ENCODE results near the gene GJD3. TPM values are rescaled to one million over a fixed set of nuclear protein-coding genes. Genes with fewer than 3 reads are reported as not detected.
A peak's percentile ranks its signal among the peaks of the same experiment; 100 is the strongest.
"Not testable (repeated sequence)": the region's sequence is repeated elsewhere in the genome, so short reads cannot be mapped to it uniquely, and the experiment has no call there.

GJD3 gene
- total RNA-seq, 1 experiment from 2014 or later: not detected

- peaks cover 5% of the 10 kb centered on the region for H3K36me3 Mint-ChIP-seq (ENCODE audit: insufficient read depth, unreplicated experiment)
- BruUV-seq (replicated peaks): no TSS peak
- no peak for DNase-seq (ENCODE audit: unreplicated experiment)
- no peaks in the 10 kb centered on the region for H3K27me3 Mint-ChIP-seq (ENCODE audit: insufficient read depth, unreplicated experiment)
- H3K4me1 Mint-ChIP-seq (ENCODE audit: insufficient read depth, unreplicated experiment): peaks cover 24% of the 10 kb centered on the region
- no peak overlapping the region for H3K4me3 Mint-ChIP-seq (ENCODE audit: unreplicated experiment)
- no peak for TF ChIP-seq CTCF (IDR thresholded peaks at IDR 0.05; ENCODE audit: unreplicated experiment)
- CTCF ChIA-PET: no interaction called here
- H3K27ac Mint-ChIP-seq (ENCODE audit: low read depth, unreplicated experiment): no peak overlapping the region
- peaks cover 8% of the 10 kb centered on the region for H3K9me3 Mint-ChIP-seq (ENCODE audit: unreplicated experiment)
- POLR2A ChIA-PET: interaction anchor here (0.6 kb wide), 1 partner anchor 33 kb away, joined by 3 read pairs; no protein-coding TSS in a partner anchor
- intact Hi-C loops (cut with micrococcal nuclease): no loop called here
Measured at GRCh38 chr17:40373999-40374398, 9.5 kb upstream of the GJD3 start.

GRCh38 chr17:40373324-40373723 lies 8.8 kb upstream of the GJD3 start:
- H3K4me3 Mint-ChIP-seq (ENCODE audit: unreplicated experiment): no peak overlapping the region
- intact Hi-C loops (cut with micrococcal nuclease): no loop called here
- ChIA-PET CTCF (interaction anchor here (0.6 to 1.6 kb wide), 3 partner anchors 19 to 118 kb away, joined by 5 to 6 read pairs (median 5); no protein-coding TSS in a partner anchor), POLR2A (interaction anchor here (0.6 to 1.1 kb wide), 4 partner anchors 11 to 41 kb away, joined by 3 read pairs; no protein-coding TSS in a partner anchor)
- TF ChIP-seq CTCF (IDR thresholded peaks at IDR 0.05; ENCODE audit: unreplicated experiment): no peak
- BruUV-seq (replicated peaks): no TSS peak
- peaks cover 5% of the 10 kb centered on the region for H3K36me3 Mint-ChIP-seq (ENCODE audit: insufficient read depth, unreplicated experiment)
- H3K4me1 Mint-ChIP-seq (ENCODE audit: insufficient read depth, unreplicated experiment): peaks cover 24% of the 10 kb centered on the region
- H3K9me3 Mint-ChIP-seq (ENCODE audit: unreplicated experiment): peaks cover 8% of the 10 kb centered on the region
- no peak overlapping the region for H3K27ac Mint-ChIP-seq (ENCODE audit: low read depth, unreplicated experiment)
- H3K27me3 Mint-ChIP-seq (ENCODE audit: insufficient read depth, unreplicated experiment): no peaks in the 10 kb centered on the region
- peak; percentile 47 for DNase-seq (ENCODE audit: unreplicated experiment)

DNA sequence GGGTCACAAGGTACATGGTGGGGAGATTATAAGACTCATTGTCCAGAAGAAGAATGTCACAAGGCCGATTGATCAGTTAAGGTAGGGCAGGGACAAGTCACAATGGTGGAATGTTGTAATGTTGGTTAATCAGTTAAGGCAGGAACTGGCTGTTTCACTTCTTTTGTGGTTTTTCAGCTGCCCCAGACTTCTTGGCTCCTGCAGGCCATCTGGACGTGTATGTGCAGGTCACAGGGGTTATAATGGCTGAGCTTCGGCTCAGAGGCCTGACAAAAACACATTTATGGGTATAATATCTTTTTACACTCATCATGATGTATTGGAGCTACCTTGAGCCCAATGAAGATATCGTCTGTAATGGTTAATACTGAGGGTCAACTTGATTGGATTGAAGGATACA lies 8.1 kb upstream of the GJD3 start:
- H3K36me3 Mint-ChIP-seq (ENCODE audit: insufficient read depth, unreplicated experiment); H3K4me3 Mint-ChIP-seq (ENCODE audit: unreplicated experiment); H3K27ac Mint-ChIP-seq (ENCODE audit: low read depth, unreplicated experiment); H3K27me3 Mint-ChIP-seq (ENCODE audit: insufficient read depth, unreplicated experiment); H3K9me3 Mint-ChIP-seq (ENCODE audit: unreplicated experiment); intact Hi-C loops (cut with micrococcal nuclease); BruUV-seq (replicated peaks); DNase-seq (ENCODE audit: unreplicated experiment): not testable (repeated sequence)
- ChIA-PET POLR2A (interaction anchor here (0.6 to 1.1 kb wide), 3 partner anchors 11 to 42 kb away, joined by 3 read pairs; no protein-coding TSS in a partner anchor), CTCF (interaction anchor here (0.6 to 1.6 kb wide), 5 partner anchors 10 to 117 kb away, joined by 3 to 6 read pairs (median 5); no protein-coding TSS in a partner anchor)
- peaks cover 24% of the 10 kb centered on the region for H3K4me1 Mint-ChIP-seq (ENCODE audit: insufficient read depth, unreplicated experiment)

DNA sequence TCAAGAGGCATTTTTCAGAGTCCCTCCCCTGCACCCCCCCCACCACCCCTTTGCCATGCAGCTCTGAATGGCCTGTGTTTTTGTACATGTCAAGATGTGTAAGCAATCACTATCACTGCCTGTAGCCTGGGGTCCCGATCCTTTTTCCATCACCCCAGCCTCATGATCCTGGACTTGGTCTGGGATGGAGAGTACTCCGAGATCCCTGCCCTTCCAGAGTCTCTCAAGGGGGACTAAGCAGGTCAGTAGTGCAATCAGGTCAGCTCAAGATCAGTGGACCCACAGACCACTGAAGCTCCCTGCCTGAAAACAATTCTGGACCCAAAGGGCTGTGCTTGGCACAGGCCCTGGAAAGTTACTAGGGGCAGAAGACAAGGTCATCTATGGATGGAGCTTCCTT lies 7.5 kb upstream of the GJD3 start:
- ChIA-PET CTCF (interaction anchor here (0.6 to 1.6 kb wide), 5 partner anchors 10 to 1344 kb away, joined by 3 to 6 read pairs (median 4); no protein-coding TSS in a partner anchor), POLR2A (no interaction called here)
- peaks cover 5% of the 10 kb centered on the region for H3K36me3 Mint-ChIP-seq (ENCODE audit: insufficient read depth, unreplicated experiment)
- no TSS peak for BruUV-seq (replicated peaks)
- H3K9me3 Mint-ChIP-seq (ENCODE audit: unreplicated experiment): peaks cover 8% of the 10 kb centered on the region
- H3K27ac Mint-ChIP-seq (ENCODE audit: low read depth, unreplicated experiment): no peak overlapping the region
- intact Hi-C loops (cut with micrococcal nuclease): no loop called here
- TF ChIP-seq CTCF (IDR thresholded peaks at IDR 0.05; ENCODE audit: unreplicated experiment): no peak
- H3K4me1 Mint-ChIP-seq (ENCODE audit: insufficient read depth, unreplicated experiment): peaks cover 24% of the 10 kb centered on the region
- H3K4me3 Mint-ChIP-seq (ENCODE audit: unreplicated experiment): no peak overlapping the region
- H3K27me3 Mint-ChIP-seq (ENCODE audit: insufficient read depth, unreplicated experiment): no peaks in the 10 kb centered on the region
- DNase-seq (ENCODE audit: unreplicated experiment): no peak

Data from MCF 10A (cell line).